GM18858 (cell line): Measurements from ENCODE around the gene ZNF205.
"Not testable (repeated sequence)": the region's sequence is repeated elsewhere in the genome, so short reads cannot be mapped to it uniquely, and the experiment has no call there.

Experiments used
- ATAC-seq: cut with Tn5 transposase; IDR thresholded peaks from one replicate; pipeline ENCODE4 v1.9.1; 2021; ENCODE audit not compliant: unreplicated experiment

The ZNF205 gene

GRCh38 chr16:3112058-3112880 is at the start of gene ZNF205:
ZNF205 (plus strand) TSS chr16:3112586; CDS start chr16:3113431, 845 bp downstream.
- no peak for ATAC-seq

GRCh38 chr16:3063625-3064386 is 48.6 kb upstream of the ZNF205 start:
- ATAC-seq, result no peak

- no peak for ATAC-seq
Measured at GRCh38 chr16:3065069-3065741, 47.2 kb upstream of the ZNF205 start, which contains the start of gene IL32. IL32 (plus strand) TSS chr16:3065640; CDS start chr16:3065812, 172 bp downstream.

GRCh38 chr16:3065742-3066439 is 46.5 kb upstream of the ZNF205 start:
- ATAC-seq, result no peak

- ATAC-seq, result no peak
Measured at GRCh38 chr16:3066440-3066748, 46.0 kb upstream of the ZNF205 start.

- no peak for ATAC-seq
Measured at GRCh38 chr16:3068487-3068886, 43.9 kb upstream of the ZNF205 start.

GRCh38 chr16:3069146-3069545 is 43.2 kb upstream of the ZNF205 start:
- ATAC-seq, result not testable (repeated sequence)

- no peak for ATAC-seq
Measured at GRCh38 chr16:3070608-3071111, 41.7 kb upstream of the ZNF205 start.

GRCh38 chr16:3071655-3072054 is 40.7 kb upstream of the ZNF205 start:
- no peak for ATAC-seq

GRCh38 chr16:3072148-3072547 is 40.2 kb upstream of the ZNF205 start:
- ATAC-seq, result not testable (repeated sequence)

GRCh38 chr16:3072576-3073263 is 39.7 kb upstream of the ZNF205 start:
- ATAC-seq, result not testable (repeated sequence)

- ATAC-seq, result no peak
Measured at GRCh38 chr16:3073448-3073847, 38.9 kb upstream of the ZNF205 start.

GRCh38 chr16:3074860-3075522 is 37.4 kb upstream of the ZNF205 start:
- ATAC-seq, result peak; percentile 66

GRCh38 chr16:3075523-3075915 is 36.9 kb upstream of the ZNF205 start:
- ATAC-seq, result no peak

- not testable (repeated sequence) for ATAC-seq
Measured at GRCh38 chr16:3075946-3076345, 36.4 kb upstream of the ZNF205 start.

- no peak for ATAC-seq
Measured at GRCh38 chr16:3076577-3076976, 35.8 kb upstream of the ZNF205 start.

GRCh38 chr16:3080024-3080423 is 32.4 kb upstream of the ZNF205 start:
- no peak for ATAC-seq

- ATAC-seq, result not testable (repeated sequence)
Measured at GRCh38 chr16:3081957-3082356, 30.4 kb upstream of the ZNF205 start.

GRCh38 chr16:3083408-3083807 is 29.0 kb upstream of the ZNF205 start:
- ATAC-seq, result not testable (repeated sequence)

GRCh38 chr16:3084491-3084890 is 27.9 kb upstream of the ZNF205 start:
- ATAC-seq, result no peak
